GM19193 (cell line): ENCODE data around the gene ASMTL.

Experiments
- POLR2A ChIP-seq: IDR thresholded peaks from 4 replicates; pipeline ENCODE4 v1.6.1; 2011; ENCODE audit not compliant: insufficient read depth, insufficient read length; ENCODE audit errors: extremely low read depth

Gene ASMTL

DNA sequence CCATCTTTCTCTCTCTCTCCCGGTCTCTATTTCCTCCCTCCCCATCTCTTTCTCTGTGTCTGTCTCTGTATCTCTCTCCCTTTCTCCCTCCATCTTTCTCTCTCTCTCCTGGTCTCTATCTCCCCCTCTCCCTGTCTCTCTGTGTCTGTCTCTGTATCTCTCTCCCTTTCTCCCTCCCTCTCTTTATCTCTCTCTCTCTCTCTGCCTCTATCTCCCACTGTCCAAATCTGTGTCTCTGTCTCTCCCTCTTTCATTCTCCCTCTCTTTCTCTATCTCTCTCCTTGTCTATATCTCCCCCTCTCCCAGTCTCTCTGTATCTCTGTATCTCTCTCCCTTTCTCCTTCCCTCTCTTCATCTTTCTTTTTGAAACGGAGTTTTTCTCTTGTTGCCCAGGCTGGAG, 92.5 kb downstream of the ASMTL start:
- no peak for TF ChIP-seq POLR2A

- TF ChIP-seq POLR2A = no peak
These were observed 93.2 kb downstream of the ASMTL start for GRCh38 chrX:1359477-1359873.

DNA sequence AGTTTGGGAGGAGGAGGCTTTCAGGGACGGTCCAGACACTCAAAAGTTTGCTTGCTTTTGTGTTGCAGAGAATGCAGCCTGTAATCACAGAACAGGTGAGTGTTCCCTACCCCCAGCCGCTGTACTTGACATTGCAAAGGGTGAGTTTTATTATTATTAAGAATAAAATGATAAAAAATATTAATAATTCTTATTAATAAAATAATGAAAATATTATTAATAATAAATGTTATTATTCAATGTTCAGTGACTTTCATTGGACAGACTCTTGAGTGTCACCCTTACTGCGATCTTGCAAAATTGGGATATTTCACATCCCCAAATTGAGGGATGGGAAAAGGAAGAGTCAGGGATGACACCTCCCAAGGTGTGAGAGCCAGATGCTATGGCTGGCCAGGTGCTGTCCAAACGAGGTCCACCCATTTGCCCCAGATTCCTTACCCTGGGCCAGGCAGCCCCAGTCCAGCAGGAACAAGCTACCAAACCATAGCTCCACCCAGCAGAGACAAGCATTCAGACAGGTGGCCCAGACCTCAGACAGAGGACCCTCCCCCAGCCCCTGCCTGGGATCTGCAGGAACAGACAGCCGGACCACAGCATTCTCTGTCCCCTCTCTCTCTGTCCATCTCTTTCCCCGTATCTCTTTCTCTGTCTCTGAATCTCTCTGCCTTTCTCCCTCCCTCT, 93.8 kb downstream of the ASMTL start:
- TF ChIP-seq POLR2A = no peak

- no peak for TF ChIP-seq POLR2A
These were observed 94.7 kb downstream of the ASMTL start for GRCh38 chrX:1357993-1358392.

DNA sequence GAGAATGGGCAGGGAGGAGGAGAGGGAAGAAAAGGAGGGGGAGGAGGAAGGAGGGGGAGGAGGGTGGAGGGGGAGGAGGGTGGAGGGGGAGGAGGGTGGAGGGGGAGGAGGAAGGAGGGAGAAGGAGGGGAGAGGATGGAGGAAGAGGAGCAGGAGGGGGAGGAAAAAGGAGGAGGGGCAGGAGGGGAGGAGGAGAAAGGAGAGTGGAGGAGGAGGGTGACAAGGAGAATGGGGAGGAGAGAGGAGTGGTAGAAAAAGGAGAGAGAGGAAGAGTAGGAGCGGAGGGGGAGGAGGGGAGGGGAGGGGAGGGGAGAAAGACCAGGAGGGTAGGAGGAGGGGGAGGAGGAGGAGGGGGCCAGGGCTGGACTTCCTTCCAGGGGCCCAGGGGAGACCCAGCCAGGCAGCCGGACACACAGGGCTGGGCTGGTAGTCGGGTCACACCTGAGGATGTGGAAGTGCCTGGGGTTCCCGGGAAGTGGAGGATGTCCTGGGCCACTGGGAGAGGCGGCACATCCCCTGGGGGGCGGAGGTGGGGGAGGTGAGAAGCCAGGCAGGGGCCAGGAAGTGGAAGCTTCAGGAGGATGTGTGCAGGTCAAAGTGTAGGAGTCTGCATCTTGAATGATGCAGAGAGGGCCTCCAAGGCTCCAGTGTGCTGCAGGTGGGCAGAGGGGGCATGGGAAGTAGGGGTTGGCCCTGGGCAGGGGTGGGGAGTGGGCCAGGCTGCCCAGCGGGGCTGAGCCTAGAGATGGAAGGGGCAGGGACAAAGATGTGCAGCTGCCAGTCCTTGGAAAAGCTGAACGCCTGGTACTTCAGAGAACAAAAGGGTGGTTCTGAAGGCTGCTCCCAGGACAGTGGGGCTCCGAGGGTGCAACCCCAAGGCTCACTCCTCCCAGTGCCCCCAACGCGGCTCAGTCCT, 97.3 kb downstream of the ASMTL start:
- no peak for TF ChIP-seq POLR2A

GRCh38 chrX:1354036-1355019, 98.4 kb downstream of the ASMTL start:
- TF ChIP-seq POLR2A = no peak
